HS-5 (cell line): ENCODE results near the gene UCMA.
"Not testable (repeated sequence)": the region's sequence is repeated elsewhere in the genome, so short reads cannot be mapped to it uniquely, and the experiment has no call there.

Experiments used
- DNase-seq: peaks from one replicate; pipeline ENCODE4 v3.0.0-alpha.2; 2012; ENCODE audit warnings: low read depth

Gene UCMA

GRCh38 chr10:13234172-13234571 lies at the start of gene UCMA:
UCMA (minus strand) TSS chr10:13234374; CDS start chr10:13234258, 116 bp downstream.
- no peak for DNase-seq

- DNase-seq: not testable (repeated sequence)
Measured at GRCh38 chr10:13282348-13282747, 48.2 kb upstream of the UCMA start.

- DNase-seq: no peak
Measured at GRCh38 chr10:13276749-13277365, 42.7 kb upstream of the UCMA start.

GRCh38 chr10:13276146-13276545 lies 42.0 kb upstream of the UCMA start:
- DNase-seq: not testable (repeated sequence)

- DNase-seq: no peak
Measured at GRCh38 chr10:13272164-13272571, 38.0 kb upstream of the UCMA start.

GRCh38 chr10:13271552-13272163 lies 37.5 kb upstream of the UCMA start:
- DNase-seq: no peak

GRCh38 chr10:13270877-13271551 lies 36.8 kb upstream of the UCMA start:
- DNase-seq: peak; percentile 2

GRCh38 chr10:13268841-13269240 lies 34.7 kb upstream of the UCMA start:
- DNase-seq: no peak

- DNase-seq: no peak
Measured at GRCh38 chr10:13268310-13268709, 34.1 kb upstream of the UCMA start.

GRCh38 chr10:13263591-13263990 lies 29.4 kb upstream of the UCMA start:
- no peak for DNase-seq

GRCh38 chr10:13262433-13262832 lies 28.3 kb upstream of the UCMA start:
- DNase-seq: no peak

- no peak for DNase-seq
Measured at GRCh38 chr10:13257621-13258140, 23.5 kb upstream of the UCMA start.

- DNase-seq: no peak
Measured at GRCh38 chr10:13256627-13257026, 22.5 kb upstream of the UCMA start.

- no peak for DNase-seq
Measured at GRCh38 chr10:13253726-13254125, 19.6 kb upstream of the UCMA start.

GRCh38 chr10:13247784-13248183 lies 13.6 kb upstream of the UCMA start:
- DNase-seq: no peak

- no peak for DNase-seq
Measured at GRCh38 chr10:13247246-13247645, 13.1 kb upstream of the UCMA start.

GRCh38 chr10:13242260-13242659 lies 8.1 kb upstream of the UCMA start:
- not testable (repeated sequence) for DNase-seq

- no peak for DNase-seq
Measured at GRCh38 chr10:13241613-13242012, 7.4 kb upstream of the UCMA start.

GRCh38 chr10:13239923-13240322 lies 5.7 kb upstream of the UCMA start:
- no peak for DNase-seq

- no peak for DNase-seq
Measured at GRCh38 chr10:13238271-13239077, 4.3 kb upstream of the UCMA start.

GRCh38 chr10:13236638-13237037 lies 2.5 kb upstream of the UCMA start:
- no peak for DNase-seq

- DNase-seq: not testable (repeated sequence)
Measured at GRCh38 chr10:13234736-13235135, 562 bp upstream of the UCMA start.
